Mesodermal cell (in vitro differentiated cells): ENCODE data around the gene DNAJC27.
A peak's percentile ranks its signal among the peaks of the same experiment; 100 is the strongest.

Source experiments
- H3K27ac ChIP-seq: 2 replicates; pipeline ENCODE4 v1.7.0; 2013; ENCODE audit warnings: mild to moderate bottlenecking, low read depth, low read length, moderate library complexity; ENCODE audit not compliant: severe bottlenecking
- H3K36me3 ChIP-seq: 2 replicates; pipeline ENCODE4 v1.7.1; 2013; ENCODE audit warnings: mild to moderate bottlenecking, low read length, moderate library complexity; ENCODE audit not compliant: control insufficient read depth, insufficient read depth
- H3K4me1 ChIP-seq: one replicate; pipeline ENCODE4 v1.7.1; 2013; ENCODE audit warnings: mild to moderate bottlenecking, low read length; ENCODE audit not compliant: insufficient read depth, control insufficient read depth, poor library complexity, severe bottlenecking
- H3K4me3 ChIP-seq: 2 replicates; pipeline ENCODE4 v1.7.0; 2013; ENCODE audit warnings: low read length, control low read depth, mild to moderate bottlenecking; ENCODE audit not compliant: insufficient read depth, poor library complexity, severe bottlenecking; ENCODE audit errors: extremely low read depth
- H3K9me3 ChIP-seq: 2 replicates; pipeline ENCODE4 v1.7.1; 2013; ENCODE audit warnings: mild to moderate bottlenecking, low read length, moderate library complexity; ENCODE audit not compliant: control insufficient read depth
- WGBS, 2 experiments: methylation state at CpG; one replicate each; pipeline ENCODE4 v1.1.5; 2013; ENCODE audit warnings: missing lambda C conversion rate in 2 of 2; ENCODE audit not compliant: insufficient coverage in 2 of 2; 5-methylcytosine and 5-hydroxymethylcytosine counted together

The DNAJC27 gene

GRCh38 chr2:24971286-24971535 lies 544 bp downstream of the DNAJC27 start:
- H3K27ac ChIP-seq, result peak overlapping the region; percentile 99
- no peaks in the 10 kb centered on the region for H3K4me1 ChIP-seq
- peak overlapping the region; percentile 84 for H3K4me3 ChIP-seq
- peaks cover 10% of the 10 kb centered on the region for H3K36me3 ChIP-seq
- 1 to 2% methylated on average over 11 to 23 of the region's 23 CpGs for WGBS, 2 experiments
- no peaks in the 10 kb centered on the region for H3K9me3 ChIP-seq

DNA sequence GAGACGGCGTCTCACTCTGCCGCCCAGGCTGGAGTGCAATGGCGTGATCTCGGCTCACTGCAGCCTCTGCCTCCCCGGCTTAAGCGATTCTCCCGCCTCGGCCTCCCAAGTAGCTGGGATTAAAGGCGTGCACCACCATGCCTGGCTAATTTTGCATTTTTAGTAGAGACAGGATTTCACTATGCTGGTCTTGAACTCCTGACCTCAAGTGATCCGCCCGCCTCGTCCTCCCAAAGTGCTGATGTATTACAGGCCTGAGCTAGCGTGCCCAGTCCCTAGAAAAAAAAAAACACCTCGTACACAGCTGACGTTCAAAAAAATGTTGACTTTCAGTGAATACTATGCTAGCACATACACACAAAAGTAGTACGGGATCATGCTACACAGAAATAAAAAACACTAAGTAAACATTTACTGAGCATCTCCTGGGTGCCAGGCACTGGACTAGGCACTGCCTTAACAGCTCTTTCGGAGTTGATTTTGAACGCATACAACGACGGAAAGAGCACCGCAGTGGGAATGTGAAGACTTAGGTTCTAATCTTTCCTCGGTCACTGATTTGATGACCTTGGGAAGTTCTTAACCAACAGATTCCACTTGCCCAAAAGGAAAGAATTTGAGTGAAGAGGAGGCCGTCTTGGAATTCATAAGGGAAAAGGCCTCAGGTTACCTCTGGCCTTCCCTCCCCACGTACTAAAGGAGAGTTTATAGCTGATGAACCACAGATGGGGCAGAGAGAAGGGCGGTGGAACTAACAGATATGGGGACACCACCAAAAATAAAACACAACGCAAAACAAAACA lies 1.1 kb downstream of the DNAJC27 start:
- Histone ChIP-seq H3K36me3 (peaks cover 15% of the 10 kb centered on the region), H3K4me3 (peak overlapping the region; percentile 84), H3K4me1 (no peaks in the 10 kb centered on the region), H3K9me3 (no peaks in the 10 kb centered on the region), H3K27ac (peak overlapping the region; percentile 99)
- WGBS, 2 experiments, result 80 to 82% methylated on average over 19 to 21 of the region's 27 CpGs

- Histone ChIP-seq H3K4me3 (no peak overlapping the region), H3K4me1 (no peaks in the 10 kb centered on the region), H3K36me3 (peaks cover 20% of the 10 kb centered on the region), H3K27ac (no peak overlapping the region), H3K9me3 (no peaks in the 10 kb centered on the region)
- WGBS, 2 experiments, result no CpG with 5 or more reads among the region's 1 CpG
Observed at GRCh38 chr2:24969784-24970183, 2.0 kb downstream of the DNAJC27 start.

GRCh38 chr2:24961903-24962302 lies 9.9 kb downstream of the DNAJC27 start:
- H3K27ac ChIP-seq, result no peak overlapping the region
- no peaks in the 10 kb centered on the region for H3K9me3 ChIP-seq
- H3K4me1 ChIP-seq, result no peaks in the 10 kb centered on the region
- 90% methylated on average over 1 of the region's 1 CpG; no CpG with 5 or more reads in 1 of the 2 experiments for WGBS, 2 experiments
- H3K36me3 ChIP-seq, result peaks cover 56% of the 10 kb centered on the region
- H3K4me3 ChIP-seq, result no peak overlapping the region

DNA sequence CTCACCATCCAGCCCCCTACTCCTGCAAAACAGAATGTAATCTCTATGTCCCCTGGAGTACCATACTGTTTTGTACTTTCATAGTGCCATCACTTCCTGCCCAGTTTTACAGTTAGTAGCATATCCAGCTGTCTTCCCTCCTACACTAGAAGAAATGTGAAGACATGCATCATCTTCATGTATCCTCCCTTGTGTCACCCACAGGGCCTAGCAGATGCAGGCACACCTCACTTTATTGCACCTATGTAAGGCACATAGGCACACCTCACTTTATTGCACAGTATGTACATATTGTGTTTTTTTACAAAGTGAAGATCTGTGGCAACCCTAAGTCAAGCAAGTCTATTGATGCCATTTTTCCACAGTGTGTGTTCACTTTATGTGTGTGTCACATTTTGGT lies 12.0 kb downstream of the DNAJC27 start:
- Histone ChIP-seq H3K27ac (no peak overlapping the region), H3K36me3 (peaks cover 61% of the 10 kb centered on the region), H3K4me1 (no peaks in the 10 kb centered on the region), H3K4me3 (no peak overlapping the region), H3K9me3 (peaks cover 9% of the 10 kb centered on the region)

DNA sequence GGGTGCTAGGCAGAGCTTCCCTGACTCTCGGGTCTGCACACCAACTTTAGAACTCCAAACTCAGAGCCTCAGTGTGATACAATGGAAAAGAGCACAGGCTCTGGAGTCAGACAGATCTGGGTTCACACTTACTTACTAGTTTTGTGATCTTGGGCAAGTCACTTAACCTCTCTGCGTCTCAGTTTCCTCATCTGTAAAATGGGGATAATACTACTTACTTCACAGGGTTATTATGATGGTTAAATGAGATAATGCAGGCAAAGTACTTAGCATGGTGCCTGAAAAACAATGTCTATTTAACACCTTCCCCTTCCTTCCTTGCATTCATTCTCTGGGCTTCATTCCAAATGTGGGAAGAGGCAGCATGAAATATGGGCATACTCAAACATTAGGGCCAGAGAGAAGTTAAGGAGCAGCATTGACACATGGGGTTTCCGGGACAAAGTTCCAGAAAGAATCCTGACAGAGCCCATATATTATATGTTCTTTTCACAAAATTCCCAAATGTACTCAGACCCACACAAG lies 13.3 kb downstream of the DNAJC27 start:
- 100% methylated on average over 1 of the region's 3 CpGs; no CpG with 5 or more reads in 1 of the 2 experiments for WGBS, 2 experiments
- Histone ChIP-seq H3K9me3 (peaks cover 9% of the 10 kb centered on the region), H3K4me1 (no peaks in the 10 kb centered on the region), H3K36me3 (peaks cover 62% of the 10 kb centered on the region), H3K4me3 (no peak overlapping the region), H3K27ac (no peak overlapping the region)

- peaks cover 9% of the 10 kb centered on the region for H3K9me3 ChIP-seq
- H3K4me1 ChIP-seq, result no peaks in the 10 kb centered on the region
- WGBS, 2 experiments, result no CpG with 5 or more reads among the region's 2 CpGs
- peaks cover 58% of the 10 kb centered on the region for H3K36me3 ChIP-seq
- no peak overlapping the region for H3K4me3 ChIP-seq
- H3K27ac ChIP-seq, result no peak overlapping the region
Observed at GRCh38 chr2:24957976-24958375, 13.8 kb downstream of the DNAJC27 start.

DNA sequence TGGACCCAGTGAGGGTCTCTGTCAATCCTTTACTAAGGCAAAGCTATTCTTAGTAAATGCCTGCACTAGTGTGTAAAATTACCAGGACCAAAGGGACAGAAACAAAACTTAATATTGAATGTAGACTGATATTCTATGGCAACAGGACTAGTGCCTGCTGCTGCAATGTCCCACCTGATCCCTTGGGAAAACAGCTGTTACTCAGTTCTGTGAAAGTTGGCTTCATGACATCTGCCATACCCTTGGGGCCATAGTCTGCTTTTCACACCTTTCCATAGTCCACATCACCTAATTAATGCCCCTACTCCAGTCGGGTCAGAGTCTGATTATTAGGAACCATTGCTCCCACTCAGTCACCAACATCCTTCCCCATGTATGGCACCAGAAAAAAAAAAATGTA lies 14.5 kb downstream of the DNAJC27 start:
- Histone ChIP-seq H3K4me1 (no peaks in the 10 kb centered on the region), H3K27ac (no peak overlapping the region), H3K9me3 (peaks cover 9% of the 10 kb centered on the region), H3K36me3 (peaks cover 53% of the 10 kb centered on the region), H3K4me3 (no peak overlapping the region)
- WGBS, 2 experiments, result no CpG with 5 or more reads among the region's 1 CpG

DNA sequence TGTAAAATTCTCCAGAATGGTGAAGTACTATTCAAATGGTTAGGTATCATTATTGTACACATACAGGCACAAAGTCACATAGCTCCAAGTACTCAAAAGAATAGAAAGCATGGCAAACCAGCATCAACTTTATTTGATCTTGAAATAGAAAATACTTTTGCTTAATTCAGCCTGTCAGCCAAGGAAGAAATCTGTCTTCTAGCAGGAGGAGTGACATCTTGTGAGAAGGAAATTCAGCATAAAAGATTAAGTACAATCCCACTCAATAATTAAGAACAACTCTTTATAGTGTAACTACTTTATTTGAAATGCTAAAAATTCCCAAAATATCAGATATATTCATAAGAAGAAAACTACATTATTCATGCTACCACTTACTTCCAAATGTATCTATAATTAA lies 15.8 kb downstream of the DNAJC27 start:
- Histone ChIP-seq H3K27ac (no peak overlapping the region), H3K4me3 (no peak overlapping the region), H3K36me3 (peaks cover 49% of the 10 kb centered on the region), H3K9me3 (peaks cover 9% of the 10 kb centered on the region), H3K4me1 (no peaks in the 10 kb centered on the region)

- Histone ChIP-seq H3K9me3 (peaks cover 9% of the 10 kb centered on the region), H3K27ac (no peak overlapping the region), H3K4me1 (no peaks in the 10 kb centered on the region), H3K36me3 (peaks cover 51% of the 10 kb centered on the region), H3K4me3 (no peak overlapping the region)
Observed at GRCh38 chr2:24955232-24955631, 16.5 kb downstream of the DNAJC27 start.

- 93% methylated on average over 2 of the region's 7 CpGs; no CpG with 5 or more reads in 1 of the 2 experiments for WGBS, 2 experiments
- H3K4me3 ChIP-seq, result no peak overlapping the region
- peaks cover 47% of the 10 kb centered on the region for H3K36me3 ChIP-seq
- peaks cover under 1% of the 10 kb centered on the region for H3K9me3 ChIP-seq
- H3K27ac ChIP-seq, result no peak overlapping the region
- H3K4me1 ChIP-seq, result no peaks in the 10 kb centered on the region
Observed at GRCh38 chr2:24950102-24950501, 21.7 kb downstream of the DNAJC27 start.
